ENCODE data around the gene ALOX15B.

- no peak for TF ChIP-seq CTCF (conservative IDR thresholded peaks at IDR 0.05 in 1 of 2, IDR thresholded peaks at IDR 0.05 in 1 of 2; ENCODE audit: extremely low read depth in 1 of 2, insufficient read depth in 1 of 2, low read depth in 1 of 2, low read length in 2 of 2)
- no peak for TF ChIP-seq EZH2 (IDR thresholded peaks at IDR 0.05; ENCODE audit: borderline replicate concordance, low read length)
Measured at GRCh38 chr17:7992924-7993323, 45.9 kb upstream of the ALOX15B start.
